Stimulated activated CD4-positive, alpha-beta T cell treated with anti-CD3 and anti-CD28 coated beads, Interleukin-1b, Interleukin-23, amount 100 ng/mL, for 1 hour (primary cell): Measurements from ENCODE around the gene DOCK10.

Experiments
- DNase-seq, 2 donors: peaks; one replicate each; pipeline ENCODE4 v3.0.0-alpha.2; 2020; ENCODE audit warnings: low read depth in 2 of 2

The DOCK10 gene

DNA sequence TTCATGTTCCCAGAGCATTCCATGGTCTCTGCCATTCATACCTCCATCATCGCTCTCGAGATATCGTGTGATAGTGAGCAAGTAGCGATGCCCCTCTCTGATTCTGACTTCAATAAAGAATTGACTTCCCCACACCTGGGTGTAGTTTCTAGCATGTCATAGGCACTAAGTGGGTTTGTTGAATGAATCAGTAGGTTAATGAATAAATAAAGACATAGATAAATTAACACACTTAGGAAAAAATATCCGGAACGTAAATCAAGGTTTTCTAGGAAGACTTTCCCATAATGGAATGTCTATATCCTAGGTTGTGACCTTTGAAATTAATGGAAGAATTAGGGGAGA lies 159.1 kb downstream of the DOCK10 start:
- DNase-seq: no peak

DNA sequence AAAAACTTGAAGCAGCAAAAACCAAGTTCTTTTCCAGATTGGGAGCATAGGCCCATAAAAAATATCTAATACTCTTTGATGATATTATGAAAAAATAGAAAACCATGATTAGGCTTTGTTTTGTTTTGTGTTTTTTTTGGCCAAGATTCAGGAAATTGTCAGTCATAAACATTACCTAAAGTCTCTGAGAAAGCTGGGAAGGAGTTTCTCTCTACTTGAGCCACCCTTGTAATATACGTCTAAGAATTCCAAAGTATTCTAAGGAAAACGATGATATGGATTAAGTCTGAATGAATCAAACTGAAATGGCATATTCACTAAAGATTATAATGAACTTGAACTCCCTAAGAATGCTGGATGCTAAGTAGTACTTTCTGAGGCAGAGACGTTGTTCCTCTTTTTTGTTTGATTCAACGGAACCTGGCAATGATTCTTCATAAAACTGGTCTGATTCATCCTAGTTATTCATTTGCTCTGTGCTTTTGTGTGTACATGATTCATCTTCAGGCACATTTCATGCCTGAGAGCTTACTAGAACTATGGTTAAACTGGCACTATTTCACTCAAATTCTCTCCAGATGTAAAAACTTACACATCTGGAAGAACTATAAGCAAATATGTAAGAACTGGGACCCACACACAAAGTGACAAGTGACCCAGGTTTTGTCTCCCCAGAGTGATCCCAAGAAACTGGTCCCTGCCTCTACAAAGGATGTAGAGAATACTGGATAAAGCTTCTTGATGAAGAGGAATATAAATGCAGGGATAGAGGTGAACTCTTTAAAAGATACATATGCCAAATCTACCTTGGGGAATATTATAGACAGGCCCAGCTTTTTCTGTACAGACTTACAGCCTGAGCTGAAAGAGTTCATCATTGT lies 159.7 kb downstream of the DOCK10 start:
- no peak for DNase-seq

DNA sequence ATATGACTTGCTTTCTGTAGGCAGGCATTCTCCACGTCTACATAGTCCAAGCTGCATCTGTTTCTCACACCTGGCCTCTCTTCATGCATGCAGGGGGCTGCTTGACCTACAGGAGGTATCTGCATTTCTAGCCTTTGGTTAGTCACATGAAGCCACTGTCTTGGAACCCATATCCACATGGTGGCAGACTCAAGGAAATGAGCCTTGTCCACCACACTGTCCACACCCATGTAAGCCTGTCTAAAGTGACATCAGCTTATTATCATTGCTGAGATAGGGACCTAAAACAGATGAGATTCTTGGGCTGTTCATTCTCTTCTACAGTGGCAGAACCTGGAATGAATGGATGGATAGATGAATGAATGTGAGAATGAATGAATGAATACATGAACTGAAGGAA lies 160.4 kb downstream of the DOCK10 start:
- no peak for DNase-seq

DNA sequence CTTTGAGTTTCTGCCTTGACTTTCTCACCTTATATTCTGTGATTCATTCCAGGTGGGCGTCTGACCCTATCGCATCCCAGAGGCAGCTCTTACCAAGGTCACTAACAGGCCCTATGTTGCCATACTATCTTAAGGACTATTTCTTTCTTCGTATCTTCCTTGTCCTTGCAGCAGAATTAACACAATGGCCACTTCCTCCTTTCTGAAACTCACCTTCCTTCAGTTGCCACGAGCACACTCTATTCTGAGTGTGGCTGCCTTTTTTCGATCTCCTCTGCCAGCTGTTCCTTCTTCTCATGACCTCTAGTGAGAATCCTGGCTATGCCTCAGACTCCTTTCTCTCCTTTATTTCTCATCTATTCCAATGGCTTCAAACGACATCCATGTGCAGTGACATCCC lies 165.7 kb downstream of the DOCK10 start:
- no peak for DNase-seq

DNA sequence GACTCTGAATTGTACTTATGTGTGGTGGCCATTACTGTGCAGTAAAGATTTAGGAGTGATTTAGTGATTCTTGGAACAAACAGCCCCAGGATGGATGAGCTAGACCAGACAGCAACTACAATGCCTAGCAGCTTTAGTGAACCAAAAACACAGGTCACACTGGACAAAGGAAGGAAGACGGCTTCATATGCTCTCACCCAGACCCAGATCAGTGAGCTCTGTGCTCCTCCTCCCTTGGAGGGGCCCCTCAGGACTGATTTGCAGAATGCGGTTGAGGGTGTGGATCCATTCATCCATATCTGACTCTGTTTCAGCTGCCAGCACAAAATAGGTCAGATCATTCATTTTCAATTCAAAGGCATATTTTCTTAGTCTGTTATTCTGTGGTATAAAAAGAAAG lies 166.4 kb downstream of the DOCK10 start:
- DNase-seq: no peak

DNA sequence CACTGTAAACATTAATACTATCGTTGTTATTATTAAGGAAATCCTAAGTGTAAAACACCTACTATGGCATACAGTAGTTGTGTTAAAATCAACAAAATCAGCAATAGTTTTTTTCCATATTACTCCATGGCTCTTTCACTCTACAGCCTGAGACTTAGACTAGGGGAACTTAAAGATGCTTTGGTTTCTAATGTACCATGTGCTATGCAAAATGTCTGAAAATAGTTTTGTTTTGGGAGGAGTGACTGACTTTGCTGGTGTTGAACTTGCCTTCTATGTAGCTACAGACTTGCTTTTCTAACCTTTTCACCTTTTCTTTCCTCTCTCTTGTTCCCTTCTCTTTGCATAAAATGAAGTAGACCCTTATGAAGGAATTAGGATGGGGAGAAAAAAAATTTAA lies 167.1 kb downstream of the DOCK10 start:
- DNase-seq: no peak

DNA sequence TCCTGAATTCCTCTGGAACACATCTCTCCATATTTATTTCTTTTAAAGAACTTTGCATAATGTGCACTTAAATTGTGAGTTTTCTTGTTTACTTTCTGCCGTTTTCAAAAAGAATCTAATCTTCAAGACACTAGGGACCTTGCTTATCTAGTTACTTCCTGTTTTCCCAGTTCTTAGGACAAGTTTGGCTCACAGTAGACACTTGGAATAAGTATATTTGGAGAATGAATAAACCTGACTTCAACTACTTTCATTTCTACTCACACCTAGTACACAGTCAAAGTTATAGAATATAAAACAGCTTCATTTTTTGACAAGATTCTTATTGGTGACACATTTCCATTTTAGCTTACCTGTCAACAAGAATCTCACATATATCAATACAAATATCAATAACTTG lies 170.5 kb downstream of the DOCK10 start:
- DNase-seq: no peak

DNA sequence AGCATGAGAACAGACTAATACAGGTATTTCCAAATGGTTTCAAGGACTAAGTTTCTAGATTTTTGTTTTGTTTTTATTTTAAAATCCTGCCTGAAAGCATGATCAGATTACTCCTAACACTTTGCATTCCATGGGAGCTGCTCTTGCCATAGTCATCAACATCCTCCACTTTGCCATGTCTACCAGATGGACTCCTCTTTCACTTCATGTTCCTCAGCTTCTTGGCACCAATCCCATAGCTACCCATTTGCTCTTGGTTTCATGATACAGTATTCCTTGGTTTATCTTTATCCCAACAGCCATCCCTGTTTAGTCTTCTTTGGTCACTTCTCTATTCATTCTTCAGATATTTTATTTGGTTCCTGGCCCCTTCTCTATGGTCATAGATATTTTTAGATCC lies 171.9 kb downstream of the DOCK10 start:
- DNase-seq: no peak

DNA sequence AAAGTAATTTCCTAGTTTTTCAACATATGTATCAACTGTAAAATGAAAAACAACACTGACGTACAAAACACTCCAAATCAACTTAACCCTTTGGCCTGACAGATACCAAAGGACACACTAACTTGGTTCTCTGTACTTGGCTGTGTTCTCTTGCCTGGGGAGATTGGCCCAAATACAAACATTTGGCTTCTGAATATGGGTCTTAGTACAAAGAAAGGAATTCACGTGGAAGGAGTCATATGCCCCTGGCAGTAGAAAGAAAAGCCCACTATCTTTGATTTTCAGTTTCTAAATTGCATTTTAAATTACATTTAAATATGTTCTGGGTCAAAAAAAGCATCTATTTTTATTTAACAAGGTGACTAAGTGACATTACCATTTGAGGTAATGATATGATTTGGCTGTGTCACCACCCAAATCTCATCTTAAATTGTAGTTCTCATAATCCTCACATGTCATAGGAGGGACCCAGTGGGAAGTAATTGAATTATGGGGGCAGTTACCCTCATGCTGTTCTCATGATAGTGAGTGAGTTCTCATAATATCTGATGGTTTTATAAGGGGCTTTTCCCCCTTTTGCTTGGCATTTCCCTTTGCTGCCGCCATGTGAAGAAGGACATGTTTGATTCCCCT lies 172.6 kb downstream of the DOCK10 start:
- DNase-seq: no peak

DNA sequence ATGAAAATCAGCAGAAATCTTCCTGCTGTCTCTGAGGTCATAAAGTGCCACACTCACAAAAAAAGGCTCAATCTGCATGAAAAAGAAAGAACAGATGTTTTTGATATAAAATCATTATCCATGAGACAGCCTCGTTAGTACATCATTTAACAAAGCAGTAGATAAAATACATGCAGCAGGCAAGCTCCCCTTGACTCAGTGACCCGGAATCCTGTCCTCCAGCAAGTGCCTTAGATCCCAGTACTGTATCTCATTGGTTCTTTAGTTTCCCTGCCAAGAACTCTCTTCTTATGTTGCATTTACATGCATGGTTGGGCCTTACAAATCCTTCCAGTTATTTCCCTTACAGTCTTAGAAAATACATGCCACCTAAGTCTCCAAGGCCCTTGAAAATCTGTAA lies 177.3 kb downstream of the DOCK10 start:
- DNase-seq: no peak

DNA sequence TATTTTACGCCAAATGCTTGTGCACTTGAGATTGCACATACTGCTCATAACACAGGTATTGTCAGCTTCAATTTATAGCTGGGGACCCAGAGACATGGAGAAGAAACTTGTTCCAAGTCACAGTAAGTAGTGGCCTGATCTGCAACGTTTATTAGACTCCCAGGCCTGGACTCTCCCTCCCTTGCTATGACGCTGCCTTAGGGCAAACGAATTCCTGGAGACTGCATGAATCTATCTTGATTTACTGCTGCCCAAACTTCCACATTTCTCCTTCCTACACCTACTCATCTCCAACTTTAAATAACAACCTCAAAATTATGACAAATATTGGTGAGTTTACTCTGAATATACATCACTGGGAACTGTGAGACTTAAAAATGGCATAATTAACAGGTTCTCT lies 181.0 kb downstream of the DOCK10 start:
- DNase-seq: no peak

DNA sequence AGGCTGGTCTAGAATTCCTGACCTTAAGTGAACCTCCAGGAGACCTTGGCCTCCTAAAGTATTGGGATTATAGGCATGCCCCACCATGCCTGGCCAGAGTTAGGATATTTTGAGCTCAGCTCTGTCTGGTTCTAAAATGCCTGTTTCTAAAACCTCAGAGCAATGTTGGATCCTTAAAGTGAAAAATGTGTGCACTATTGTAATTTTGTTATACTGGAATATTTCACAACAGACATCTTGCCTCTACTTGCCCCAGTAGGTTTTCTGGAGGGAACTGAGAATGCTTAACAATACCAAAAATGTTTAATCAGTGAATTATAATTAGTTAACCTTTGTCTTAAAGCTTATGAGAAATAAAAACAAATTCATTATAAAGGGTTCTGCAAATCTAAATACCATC lies 181.5 kb downstream of the DOCK10 start:
- DNase-seq: no peak

DNA sequence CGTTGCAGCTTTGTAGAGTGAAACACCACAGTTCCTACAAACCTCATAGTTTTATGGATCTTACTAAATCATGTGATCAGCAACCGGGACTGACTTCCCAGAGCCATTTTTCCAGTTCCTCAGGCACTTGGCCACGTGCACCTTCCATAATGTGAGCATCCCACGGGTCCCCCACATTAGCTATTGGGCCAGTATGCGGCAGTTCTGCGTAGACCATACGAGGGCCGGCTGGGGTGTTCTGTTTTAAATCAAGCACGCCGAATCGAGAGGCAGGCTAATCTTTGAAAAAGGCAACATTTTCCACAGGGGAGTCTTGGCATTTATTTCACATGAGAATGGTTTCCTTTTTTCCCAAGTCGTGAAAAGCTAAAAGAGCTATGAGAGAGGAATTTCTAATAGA lies 190.5 kb downstream of the DOCK10 start:
- DNase-seq: no peak

DNA sequence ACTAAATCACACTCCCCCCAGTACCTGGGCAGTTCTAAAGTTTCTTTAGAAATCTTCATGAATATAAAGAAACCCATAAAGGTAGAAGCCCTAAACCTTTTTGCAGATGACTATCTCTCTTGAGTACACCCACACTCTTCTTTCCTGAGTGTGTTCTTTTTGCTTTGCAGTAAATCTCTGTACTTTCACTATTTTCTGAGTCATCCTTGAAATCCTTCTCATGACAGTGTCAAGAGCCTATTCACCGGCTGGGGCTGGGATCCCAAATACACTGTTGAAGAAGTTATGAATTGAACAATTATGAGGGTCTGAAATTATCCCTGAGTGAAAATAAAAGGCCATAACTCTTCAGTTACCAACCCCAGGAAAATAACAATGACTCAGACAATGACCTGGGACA lies 192.2 kb downstream of the DOCK10 start:
- no peak for DNase-seq

DNA sequence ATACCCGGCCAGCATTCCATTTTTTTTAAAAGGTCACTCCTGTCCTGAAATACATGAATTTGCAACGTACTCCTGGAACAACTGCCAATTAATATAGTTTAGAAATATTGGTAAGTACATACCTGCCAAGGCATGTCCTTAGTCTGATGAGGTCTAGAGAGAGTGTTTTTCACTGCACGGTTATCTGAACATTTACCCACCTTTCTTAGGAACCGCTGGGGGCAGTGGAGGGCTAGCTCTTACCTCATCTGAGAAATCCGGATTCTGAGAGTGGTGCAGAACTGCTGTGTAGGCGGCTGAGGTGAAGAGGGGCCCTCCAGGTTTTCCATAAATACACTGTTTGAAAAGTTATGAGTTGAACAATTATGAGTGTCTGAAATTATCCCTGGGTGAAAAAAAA lies 193.0 kb downstream of the DOCK10 start:
- DNase-seq: no peak

DNA sequence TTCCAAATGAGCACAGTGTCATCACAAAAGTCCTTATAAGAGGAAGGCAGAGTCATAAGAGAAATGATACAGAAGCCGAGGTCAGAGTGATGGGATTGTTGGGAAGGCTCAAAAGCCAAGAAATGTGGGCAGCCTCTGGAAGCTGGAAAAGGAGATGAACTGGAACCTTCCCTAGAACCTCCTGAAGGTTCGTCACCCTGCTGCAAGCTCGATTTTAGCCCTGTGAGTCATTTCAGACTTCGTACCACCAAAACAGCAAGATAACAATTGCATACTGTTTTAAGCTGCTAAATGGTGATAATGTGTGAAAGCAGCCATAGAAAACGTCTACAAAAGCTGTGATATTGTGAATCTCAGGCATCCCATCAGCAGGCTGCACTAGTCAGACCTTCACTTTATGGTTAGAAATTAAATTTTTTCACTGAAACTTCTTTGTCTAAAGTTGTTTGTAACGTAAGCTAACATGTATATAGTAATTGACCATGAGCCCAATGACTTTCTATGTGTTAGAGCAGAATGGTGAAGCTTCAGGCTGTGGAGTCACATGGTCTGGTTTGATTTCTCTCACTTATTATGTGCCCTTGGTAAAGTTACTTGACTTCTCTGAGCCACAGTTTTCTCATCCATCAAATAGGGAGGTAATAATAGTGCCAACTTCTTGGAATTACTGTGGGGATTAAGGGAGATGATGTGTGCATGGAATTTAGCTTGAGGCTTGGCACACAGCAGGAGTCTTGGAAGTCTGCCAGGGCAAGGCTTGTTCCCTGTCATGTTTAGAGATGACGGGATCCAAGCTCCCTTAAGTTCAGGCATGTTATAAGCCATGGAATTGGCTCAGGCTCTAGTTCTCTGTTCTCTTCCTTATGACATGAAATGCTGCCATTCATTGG lies 194.1 kb downstream of the DOCK10 start:
- no peak for DNase-seq

DNA sequence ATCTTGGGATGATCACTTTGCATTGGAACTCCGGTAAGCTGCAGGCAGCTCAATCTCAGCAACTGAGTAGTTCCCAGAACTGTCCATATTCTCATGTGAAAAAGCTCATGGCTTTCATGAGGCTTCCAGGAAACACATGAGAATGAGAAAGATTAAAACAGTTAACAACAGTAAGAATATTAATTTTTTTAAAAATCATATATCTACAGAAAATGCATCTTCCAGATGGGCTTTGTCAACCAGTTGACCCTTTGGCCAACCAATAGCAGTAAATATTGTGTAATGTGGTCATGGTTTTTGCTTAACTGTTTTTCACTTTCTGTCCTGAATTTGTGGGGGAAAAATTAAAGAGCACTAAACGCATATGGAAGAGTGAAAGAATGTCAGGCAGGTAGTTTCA lies 194.9 kb downstream of the DOCK10 start:
- no peak for DNase-seq

DNA sequence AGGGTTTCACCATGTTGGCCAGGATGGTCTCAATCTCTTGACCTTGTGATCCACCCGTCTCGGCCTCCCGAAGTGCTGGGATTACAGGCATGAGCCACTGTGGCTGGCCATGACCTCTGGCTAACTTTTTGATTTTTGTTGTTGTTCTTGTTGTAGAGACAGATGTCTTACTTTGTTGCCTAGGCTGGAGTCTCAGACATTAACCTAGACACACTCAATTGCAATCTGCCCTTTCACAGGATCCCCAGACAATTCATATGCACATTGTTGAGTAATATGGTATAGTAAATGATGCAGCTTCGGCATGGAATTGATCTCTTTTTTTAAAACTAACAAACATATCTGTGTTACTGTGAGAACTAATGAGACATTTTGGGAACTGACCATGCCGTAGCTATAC lies 195.6 kb downstream of the DOCK10 start:
- no peak for DNase-seq

DNA sequence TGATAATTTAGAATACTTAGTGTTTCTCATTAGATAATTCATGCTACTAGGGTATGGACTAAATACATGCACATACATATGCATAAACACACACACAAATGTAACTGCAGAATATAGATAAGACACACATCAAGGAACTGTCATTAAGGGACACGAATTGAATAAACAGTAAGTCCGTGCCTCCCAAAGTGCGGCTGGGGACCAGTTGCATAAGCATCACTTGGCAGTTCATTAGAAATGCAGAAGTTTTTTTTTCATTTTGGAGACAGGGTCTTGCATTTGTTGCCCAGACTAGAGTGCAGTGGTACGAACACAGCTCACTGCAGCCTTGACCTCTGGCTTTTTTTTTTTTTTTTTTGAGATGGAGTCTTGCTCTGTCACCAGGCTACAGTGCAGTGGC lies 196.1 kb downstream of the DOCK10 start:
- DNase-seq: no peak

DNA sequence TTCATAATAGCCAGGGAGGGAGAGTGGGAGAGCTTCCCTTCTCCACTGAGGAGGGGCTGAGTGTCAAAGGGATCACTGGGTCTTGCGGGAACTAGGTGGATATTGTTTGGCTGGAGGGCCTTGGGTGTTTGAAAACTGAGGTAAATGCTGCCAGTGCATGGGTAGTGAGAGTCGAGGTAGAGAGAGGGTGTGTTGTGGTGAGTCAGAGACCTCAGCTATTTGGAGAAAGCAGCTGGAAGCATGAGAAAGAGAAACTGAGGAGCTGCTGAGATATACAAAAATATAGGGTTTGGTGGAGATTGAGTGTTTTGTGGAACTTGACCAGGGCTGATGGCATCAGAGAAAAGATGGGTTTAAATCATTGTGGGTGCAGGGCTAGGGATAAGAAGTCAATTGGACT lies 199.1 kb downstream of the DOCK10 start:
- DNase-seq: no peak

DNA sequence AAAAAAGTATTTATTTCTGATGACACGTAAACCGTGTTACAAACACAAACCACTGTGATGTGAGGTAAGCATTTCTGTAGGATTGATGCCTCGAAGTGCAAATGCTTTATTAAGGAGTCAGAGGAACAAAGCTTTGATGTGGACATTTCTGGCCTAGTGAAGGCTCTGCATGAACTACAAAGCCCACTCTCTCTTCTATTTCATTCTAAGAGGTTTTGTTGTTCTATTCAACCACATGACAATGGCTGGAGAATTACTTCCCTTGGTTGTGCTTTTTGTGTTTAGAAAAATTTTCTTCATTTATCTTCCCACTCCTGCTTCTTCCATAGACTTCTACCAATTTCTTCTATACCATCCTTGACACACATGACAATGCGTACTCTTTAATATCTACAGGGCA lies 200.4 kb downstream of the DOCK10 start:
- DNase-seq: no peak

DNA sequence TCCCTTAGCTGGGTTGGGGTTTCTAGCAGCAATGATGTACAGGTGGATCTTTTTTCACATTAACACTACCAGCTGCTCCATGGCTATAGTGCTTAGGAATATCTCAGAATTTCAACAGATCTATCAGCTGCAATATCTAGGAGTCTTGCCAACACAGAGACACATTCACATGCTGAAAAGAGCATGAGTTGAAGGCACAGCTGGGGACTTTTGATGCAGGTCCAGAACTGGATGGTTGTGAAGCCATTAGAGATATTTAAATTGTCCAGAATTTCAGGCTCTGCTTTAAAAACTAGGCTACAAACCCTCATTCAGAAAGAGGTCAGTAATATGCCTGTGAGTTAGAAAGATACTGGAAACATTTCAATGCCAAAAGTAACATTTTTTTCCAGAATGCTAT lies 203.9 kb downstream of the DOCK10 start:
- no peak for DNase-seq

DNA sequence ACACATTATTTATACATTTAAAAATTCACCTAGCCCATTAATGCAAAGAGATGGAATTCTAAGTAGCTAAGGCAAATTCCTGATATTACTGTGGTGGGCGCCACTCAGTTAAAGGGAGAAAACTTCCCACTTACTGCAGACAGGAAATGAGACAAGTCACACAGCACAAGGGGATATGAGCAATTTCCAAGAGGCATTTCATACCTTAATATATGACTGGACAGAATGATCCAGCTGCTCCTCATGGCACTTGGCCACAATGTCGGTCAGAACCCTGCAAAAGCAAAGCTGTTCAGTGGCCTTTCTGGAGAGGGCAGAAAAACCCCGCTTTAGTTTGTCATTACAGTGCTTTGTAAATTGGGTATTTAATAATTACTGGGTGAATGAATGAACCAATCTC lies 204.7 kb downstream of the DOCK10 start:
- no peak for DNase-seq
